LNCAP (cell line): ENCODE data around the gene GRIN2C.

Experiments used
- TF ChIP-seq, protein P1 (sequence below): fragments of 450-650 bp; IDR thresholded peaks from 2 replicates; pipeline ENCODE4 v1.5.1; 2017; ENCODE audit warnings: mild to moderate bottlenecking

Gene GRIN2C

DNA sequence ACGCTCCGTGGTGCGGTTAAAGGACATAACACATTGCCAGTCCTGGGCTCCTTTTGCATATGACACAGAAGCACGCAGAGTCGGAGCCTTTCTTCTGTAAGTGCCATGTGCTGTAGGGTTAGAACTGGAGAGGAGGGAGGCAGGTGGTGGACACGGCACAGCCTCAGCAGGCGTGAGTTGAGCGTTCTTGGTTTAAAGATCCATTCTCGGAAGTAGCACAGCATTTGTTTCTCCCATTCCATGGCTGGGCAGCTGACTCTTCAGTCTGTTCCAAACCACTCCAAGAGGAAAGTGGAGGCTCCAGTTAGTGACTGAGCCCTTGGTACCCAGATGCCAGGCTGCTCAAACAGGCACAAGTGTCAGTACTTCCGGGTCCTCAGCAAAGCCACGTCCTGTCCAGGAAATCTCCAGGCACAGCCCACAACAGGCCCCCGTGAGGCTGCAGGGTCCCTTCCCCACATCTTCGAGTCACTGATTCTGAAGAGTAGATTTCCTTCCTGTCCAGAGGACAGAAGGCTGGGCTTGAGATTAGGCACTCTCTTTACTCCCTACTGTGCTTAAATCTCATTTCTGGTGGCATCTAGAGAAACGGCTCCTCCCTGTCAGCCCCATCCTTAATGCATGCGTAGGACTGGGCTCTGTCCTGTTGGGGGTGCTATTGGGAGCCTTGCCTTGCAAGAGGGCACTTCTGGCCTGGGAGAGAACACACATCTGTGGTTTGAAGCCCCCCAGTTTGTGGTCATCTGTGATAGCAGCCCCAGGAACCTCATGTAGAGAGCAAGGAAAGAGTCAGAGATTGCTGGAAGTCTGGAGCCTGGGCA lies 43.9 kb downstream of the GRIN2C start:
- TF ChIP-seq, protein P1, sequence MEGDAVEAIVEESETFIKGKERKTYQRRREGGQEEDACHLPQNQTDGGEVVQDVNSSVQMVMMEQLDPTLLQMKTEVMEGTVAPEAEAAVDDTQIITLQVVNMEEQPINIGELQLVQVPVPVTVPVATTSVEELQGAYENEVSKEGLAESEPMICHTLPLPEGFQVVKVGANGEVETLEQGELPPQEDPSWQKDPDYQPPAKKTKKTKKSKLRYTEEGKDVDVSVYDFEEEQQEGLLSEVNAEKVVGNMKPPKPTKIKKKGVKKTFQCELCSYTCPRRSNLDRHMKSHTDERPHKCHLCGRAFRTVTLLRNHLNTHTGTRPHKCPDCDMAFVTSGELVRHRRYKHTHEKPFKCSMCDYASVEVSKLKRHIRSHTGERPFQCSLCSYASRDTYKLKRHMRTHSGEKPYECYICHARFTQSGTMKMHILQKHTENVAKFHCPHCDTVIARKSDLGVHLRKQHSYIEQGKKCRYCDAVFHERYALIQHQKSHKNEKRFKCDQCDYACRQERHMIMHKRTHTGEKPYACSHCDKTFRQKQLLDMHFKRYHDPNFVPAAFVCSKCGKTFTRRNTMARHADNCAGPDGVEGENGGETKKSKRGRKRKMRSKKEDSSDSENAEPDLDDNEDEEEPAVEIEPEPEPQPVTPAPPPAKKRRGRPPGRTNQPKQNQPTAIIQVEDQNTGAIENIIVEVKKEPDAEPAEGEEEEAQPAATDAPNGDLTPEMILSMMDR, result no peak

DNA sequence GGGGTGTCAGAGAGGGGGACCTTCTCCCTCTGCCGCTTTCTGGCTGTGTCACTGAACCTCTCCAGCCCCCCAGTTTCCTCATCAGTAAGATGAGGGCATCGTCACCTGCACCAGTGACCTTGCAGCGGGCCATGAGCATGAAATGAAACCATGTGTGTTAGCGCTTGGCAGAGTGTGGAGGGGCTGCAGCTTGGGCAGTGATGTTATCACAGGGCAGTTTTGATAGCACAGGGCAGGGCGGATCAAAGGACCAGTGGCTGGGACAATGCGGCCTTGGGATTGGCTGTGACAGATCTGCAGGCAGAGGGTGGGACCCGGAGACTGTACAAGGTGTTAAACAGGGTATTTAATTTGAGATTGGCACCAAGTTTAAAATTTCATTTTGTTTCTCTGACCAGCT lies 44.6 kb downstream of the GRIN2C start:
- TF ChIP-seq, protein P1, result no peak

DNA sequence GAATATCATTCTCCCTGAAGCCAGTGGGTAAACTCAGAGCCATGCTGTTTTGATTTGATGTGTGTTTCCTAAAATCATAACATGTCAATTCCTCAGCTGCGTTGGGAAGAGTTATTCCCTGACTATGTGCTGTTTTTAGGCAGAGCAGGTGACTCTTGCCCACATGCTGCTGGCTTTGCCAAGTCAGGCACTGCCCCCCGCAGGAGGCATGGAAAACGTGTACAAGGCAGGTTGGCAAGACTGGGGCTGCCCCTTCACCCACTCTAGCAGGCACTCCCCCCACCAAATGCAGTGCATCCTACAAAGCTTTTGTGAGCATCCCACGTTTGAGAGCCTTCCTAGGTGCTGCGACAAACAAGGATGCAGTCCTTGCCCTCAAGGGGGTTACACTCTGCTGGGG lies 45.2 kb downstream of the GRIN2C start:
- TF ChIP-seq, protein P1, result no peak

DNA sequence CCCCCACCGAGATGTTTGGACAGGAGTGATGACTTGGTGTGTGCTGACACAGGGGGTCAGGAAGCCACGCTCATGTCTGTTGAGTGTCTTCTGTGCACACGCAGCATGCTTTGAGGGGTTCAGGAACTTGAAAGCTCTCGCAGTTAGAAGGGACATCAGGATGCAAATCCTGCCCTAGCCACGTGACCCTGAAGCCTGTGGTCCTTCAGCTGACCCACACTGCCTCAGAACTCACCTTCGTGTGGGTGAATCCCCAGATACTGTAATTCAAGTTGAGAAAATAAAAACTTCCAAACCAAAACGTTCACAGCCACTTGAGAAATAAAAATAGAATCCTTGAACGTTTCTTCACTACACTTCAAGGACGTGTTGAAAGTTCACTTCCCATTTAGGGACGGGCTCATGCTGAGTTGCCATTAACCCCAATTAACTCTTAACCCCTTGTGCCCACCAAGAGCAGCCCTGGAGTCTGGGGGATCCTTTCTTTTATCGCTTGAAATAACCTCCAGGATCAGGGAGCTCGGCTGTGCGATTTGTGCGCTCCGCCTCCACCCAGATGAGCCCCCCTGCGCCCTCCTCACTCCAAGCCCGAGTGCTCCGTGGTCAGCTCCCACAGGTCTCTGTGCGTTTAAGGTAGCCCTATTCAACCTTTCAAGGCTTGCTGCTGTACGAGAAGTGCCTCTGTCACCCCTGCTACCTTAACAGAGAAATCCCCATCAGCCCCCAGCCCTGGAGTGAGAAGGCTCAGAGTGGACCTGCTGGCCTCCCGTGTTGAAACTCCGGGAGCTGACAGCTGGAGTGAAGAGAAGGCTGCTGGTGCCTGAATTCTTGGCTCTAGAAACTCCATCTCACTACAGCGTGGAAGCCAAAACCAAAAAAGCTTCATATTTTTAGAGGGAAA lies 47.3 kb downstream of the GRIN2C start:
- TF ChIP-seq, protein P1, result no peak

DNA sequence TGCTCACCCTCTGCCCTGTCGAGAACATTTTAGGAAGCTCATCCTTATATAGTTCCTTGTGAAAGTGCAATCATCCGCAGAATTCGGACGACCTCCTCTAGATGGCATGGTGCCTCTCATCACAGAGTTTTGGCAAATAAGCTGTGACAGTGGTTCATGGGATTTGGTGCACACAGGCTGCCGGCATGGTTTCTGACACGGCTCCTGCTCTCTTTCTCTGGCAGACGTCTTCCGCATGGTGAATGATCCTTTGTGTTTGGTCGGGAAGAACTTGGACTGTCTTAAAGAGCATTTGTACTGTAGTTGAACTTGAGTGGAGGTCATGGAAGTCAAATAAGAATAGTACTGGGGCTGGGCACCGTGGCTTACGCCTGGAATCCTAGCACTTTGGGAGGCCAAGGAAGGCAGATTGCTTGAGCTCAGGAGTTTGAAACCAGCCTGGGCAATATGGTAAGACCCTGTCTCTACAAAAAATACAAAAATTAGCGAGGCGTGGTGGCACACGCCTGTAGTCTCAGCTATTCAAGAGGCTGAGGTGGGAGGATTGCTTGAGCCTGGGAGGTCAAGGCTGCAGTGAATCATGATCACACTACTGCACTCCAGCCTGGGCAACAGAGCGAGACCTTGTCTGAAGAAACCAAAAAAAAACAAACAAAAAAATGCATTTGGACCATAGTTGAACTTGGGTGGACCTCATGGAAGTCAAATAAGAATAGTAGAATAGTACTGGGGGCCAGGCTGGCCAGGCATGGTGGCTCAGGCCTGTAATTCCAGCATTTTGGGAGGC lies 48.8 kb downstream of the GRIN2C start:
- TF ChIP-seq, protein P1, result no peak

DNA sequence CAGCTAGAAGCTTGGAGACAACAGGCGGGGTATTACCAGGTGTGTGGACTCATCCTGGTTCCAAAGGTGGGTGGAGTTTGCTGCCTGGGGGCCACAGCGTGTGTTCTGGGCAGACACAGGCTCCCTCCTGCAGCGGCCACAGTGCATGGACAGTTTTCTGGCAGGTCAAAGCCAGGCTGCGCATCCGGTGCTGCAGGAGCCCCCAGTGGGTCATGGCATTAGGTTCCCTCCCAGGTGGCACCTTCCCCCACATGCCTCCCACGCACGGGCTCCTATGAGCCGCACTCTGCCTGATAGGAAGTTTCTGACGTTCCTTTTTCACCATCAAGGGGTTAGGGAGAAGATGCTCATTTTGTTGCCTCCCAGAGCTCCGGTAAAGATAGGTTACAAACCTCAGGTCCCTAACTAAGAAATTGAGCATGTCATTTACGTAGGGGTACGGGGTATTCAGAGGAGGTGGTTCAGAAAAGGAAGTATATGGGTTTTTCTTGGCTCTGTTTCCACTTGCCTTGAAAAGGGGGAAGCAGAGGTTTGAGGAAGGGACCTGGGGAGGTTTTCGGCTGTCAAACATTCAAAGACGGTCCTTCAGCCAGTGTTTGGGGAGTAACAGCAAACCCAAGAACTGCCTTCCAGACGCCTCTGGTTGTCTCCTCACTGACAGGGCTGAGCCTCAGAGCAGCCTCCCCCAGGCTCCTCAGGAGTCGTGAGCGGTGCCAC lies 50.8 kb downstream of the GRIN2C start:
- TF ChIP-seq, protein P1, result no peak
